GM19239 (cell line): ENCODE results near the gene LDHAL6B.

ENCODE experiments used
- DNase-seq: peaks from one replicate; pipeline ENCODE4 v3.0.0; 2011; ENCODE audit warnings: low spot score; ENCODE audit not compliant: insufficient read length
- FAIRE-seq: peaks from 2 replicates; lab custom pipeline; 2011; peaks lifted over from hg19 to GRCh38; lab: Jason Lieb, UNC

Gene LDHAL6B

DNA sequence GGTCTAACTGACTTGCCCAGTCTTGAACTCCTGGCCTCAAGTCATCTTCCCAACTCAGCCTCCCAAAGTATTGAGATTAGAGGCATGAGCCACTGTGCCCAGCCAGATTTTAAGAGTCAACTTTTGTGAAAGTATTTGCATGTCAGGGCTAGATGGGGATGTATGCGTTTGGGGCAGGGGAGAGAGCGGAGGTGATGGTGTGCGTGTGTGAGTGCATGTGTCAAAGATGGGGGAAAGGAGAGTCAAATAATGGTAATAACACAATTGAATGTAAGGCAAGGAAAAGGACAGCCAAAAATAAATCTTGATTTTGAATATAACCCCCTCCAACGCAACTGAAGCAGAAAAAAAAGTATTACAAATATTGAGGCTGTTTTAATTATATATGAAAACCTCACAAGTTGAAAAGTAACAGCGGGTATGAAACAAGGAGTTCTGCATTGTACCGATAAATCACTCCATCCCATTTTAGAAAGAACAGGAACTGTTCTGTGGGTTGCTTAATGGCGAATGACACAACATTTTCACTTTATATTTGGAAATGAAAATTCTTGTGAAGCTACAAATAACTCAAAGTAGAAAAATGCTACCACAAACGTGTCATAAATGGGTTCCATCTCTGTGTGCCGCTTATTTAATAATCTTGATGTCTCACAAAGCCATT, 29.9 kb upstream of the LDHAL6B start:
- no peak for DNase-seq
- FAIRE-seq = no peak

DNA sequence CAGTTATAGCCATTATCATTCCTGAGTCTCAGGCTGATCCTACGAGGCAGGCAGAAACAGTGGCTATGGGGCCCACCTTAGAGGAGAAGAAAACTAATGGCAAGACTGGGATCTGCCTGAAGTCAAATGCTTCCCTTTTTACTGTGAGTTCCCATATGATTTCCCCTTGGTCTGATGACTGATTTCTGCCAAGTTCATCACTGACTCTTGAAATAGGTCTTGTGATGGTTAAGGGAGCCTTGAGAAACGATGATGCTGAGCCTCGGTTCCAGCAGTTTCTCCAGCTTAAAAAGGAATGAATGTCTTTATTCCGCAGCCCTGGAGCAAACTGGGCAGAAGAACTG, 29.4 kb upstream of the LDHAL6B start:
- FAIRE-seq (no peak), DNase-seq (no peak)

DNA sequence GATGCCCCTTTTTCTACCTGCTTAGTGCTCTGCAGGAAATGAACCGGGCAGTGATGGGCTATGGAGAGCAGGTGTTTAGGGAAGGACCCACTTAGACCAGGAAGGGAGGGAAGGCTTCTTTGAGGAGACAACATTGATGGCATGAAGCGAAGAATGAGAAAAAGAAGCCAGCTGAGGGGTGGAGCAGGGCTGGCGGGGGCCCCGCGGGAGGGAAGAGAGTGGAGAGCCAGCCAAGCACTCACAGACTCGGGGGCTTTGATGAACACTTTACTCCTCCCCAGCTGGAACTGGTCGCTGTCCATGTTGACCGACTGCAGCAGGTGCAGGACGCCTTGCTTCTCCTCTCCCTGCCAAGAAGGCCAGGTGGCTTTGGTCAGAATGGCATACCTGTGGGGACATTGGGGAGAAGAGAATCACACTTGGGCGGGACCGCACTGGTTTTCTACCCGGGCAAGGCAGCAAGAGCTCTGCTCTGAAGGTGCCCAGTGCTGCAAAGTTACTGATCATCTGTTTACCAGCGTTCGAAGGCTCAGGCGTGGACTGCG, 28.4 kb upstream of the LDHAL6B start:
- DNase-seq = no peak
- no peak for FAIRE-seq

DNA sequence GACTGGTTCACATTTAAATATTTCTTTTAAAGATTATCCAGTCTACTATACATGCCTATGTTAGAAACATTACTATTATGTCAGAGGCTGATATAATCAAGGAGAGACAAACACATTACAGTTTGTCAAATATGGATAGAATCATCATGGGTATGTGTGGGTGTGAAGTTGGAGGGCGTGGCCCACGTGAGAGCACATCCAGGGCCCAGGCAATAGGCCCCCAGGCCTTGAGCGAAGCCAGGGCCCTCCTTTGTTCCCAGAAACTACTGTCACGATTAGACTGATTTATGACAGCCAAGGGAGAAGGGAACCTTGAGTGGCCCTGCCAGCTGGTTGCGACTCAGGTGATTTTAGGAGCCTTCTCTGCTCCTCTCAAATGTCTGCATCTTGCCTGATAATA, 26.9 kb upstream of the LDHAL6B start:
- no peak for FAIRE-seq

DNA sequence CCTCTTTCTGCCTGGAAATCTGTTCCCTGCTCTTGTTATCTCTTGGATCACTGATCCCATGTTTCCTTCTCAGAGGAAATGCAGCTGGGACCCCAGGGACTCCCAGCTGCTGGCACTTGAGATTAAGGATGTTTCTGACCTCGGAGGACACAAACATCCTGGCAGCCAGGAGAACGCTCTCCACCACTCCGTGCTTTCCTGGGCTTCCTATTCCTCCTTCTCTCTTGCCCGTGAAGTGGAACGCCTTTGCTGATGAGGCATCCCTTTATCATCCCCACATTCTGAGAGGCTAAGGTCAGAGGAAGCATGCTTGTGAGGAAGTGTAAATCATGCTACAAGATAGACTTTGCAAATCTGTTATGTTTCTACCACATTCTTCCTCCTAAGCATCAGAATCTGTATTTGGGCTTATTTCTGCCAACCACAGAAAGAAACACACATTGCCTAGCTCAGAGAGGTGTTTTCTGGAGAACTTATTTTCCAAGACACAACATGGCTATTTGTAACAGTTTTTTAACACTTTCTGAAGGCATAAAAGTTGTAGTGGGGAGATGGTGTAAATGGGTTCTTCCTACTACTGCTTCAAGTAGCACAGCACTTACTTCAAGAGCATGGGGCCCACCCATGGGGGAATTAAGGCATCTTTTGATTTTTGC, 25.6 kb upstream of the LDHAL6B start:
- no peak for DNase-seq
- no peak for FAIRE-seq

More for the DNA sequence above, 26.9 kb upstream of the LDHAL6B start:
- no peak for DNase-seq

DNA sequence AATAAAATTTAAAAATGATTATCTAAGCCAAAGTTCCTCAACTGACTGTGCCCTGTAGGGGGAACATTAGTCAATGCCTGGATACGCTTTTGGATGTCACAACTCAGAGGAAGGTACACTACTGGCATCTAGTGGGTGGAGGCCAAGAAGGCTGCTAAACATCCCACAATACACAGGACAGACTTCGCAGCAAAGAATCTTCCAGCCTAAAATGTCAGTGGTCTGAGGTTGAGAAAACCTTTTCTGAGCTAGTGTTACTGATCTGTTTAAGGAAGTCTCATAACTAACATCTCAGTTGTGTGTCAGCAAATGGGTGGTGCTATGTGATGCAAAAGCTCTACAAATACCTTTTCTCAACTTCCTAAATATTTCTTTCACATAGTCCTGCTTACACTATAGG, 20.9 kb upstream of the LDHAL6B start:
- FAIRE-seq = no peak
- no peak for DNase-seq

DNA sequence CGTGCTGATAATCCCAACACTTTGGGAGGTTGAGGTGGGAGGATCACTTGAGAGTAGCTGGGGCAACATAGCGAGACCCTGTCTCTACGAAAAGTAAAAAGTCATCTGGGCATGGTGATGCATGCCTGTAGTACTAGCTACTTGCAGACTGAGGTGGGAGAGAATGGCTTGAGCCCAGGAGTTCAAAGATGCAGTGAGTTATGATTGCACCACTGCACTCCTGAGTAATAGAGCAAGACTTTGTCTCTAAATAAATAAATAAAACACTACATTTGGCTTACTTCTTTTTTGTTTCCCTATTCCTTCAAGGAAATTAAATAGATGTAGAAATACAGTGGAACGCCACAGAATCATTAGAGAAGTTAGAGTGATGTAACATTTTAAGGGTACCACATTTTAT, 20.1 kb upstream of the LDHAL6B start:
- DNase-seq (no peak), FAIRE-seq (no peak)

DNA sequence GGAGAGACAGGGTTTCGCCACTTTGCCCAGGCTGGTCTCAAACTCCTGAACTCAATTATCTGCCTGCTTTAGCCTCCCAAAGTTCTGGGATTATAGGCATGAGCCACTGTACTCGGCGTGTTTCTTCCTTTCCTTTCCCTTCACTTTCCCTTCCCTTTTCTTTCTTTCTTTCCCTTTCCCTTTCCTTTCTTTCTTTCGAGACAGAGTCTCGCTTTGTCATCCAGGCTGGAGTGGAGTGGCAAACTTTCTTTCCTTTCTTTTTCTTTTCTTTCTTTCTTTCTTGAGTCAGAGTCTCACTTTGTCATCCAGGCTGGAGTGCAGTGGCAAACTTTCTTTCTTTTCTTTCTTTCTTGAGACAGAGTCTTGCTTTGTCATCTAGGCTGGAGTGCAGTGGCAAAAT, 17.4 kb upstream of the LDHAL6B start:
- DNase-seq (no peak), FAIRE-seq (no peak)

DNA sequence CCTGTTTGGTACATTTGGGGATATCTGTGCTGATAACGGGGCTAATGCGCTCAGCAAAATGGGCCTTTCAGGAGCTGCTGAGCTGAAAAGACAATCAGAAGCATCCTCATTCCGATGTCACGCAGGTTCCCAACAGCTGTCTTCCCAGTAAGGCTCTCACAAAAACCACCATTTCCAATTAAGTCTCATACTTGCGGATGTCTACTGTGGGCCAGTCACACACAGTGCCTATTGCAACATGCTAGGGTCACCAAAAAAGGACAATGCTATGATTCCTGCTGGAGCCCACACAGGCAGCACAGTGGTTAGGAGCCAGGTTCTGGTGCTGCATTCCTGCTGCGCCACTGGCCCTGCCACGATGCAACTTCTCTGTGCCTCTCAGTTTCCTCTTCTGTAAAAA, 16.4 kb upstream of the LDHAL6B start:
- no peak for FAIRE-seq
- DNase-seq = no peak

DNA sequence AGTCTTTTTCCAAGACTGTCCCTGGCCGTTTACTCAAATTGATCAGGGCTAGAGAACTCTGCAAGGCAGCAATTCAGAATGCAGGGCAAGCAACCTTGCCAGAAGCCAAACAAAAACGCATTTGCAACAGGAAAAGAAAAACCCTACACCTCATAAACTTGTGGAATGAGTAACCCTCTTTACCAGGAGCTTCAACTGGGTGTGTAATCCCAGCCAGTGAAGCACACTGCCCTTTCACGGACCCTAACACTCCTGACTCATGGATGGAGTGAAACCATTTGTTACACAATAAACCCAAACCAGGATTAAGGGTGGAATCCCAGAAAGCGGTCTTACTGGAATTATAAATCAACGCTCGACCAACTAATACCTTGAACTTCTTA, 14.8 kb upstream of the LDHAL6B start:
- FAIRE-seq = no peak

DNA sequence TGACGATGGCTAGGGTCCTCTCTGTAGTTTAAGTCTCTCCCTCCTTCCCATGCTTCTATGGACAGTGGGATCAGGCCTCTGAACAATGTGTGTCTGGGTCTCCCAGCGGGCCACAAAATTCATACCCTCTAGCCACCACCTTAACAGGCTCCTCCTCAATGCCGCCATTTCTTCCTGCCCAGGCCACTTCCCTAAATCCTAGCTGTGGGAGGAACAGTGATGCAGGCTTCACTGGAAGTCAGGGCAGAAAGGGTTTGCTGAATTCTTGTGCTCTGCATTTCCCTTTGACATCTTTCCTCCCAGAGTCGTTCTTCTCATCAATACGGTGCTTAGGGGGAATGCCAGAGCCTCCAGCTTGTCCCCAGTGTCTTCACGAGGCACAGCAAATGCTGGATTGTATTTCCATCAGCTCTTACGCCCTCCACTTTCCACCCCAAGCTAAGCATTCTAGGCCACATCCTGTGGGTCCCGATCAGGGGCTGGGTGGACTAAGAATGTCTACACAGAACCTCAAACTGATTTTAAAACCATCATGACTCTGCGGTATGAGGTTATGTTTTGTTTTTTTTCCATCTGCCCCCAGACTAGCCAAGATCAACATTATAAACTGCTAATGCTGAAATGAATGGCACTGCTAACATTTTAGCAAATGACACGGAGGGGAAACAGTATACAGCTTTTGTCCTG, 11.9 kb upstream of the LDHAL6B start:
- DNase-seq = no peak

More for the DNA sequence above, 14.8 kb upstream of the LDHAL6B start:
- DNase-seq = no peak

DNA sequence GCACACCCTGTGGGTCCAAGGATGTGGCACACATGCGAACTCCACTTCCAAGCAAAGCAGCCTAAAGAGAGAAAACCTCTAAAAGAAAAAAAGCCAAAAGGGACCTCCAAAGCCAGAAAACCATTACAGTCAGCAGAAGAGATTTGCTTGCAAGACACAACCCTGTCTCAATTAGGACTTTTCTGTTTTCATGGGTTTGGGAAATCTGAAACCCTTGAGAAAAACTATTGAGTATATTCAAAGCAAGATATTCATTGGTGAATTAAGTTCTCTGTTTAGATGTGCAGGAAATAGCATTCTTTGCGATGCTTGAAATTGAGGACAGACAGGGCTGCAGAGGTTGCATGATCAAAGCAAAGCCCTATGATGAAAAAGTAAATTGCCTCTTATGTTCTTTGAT, 10.2 kb upstream of the LDHAL6B start:
- FAIRE-seq (no peak), DNase-seq (no peak)

More for the DNA sequence above, 11.9 kb upstream of the LDHAL6B start:
- FAIRE-seq = no peak

DNA sequence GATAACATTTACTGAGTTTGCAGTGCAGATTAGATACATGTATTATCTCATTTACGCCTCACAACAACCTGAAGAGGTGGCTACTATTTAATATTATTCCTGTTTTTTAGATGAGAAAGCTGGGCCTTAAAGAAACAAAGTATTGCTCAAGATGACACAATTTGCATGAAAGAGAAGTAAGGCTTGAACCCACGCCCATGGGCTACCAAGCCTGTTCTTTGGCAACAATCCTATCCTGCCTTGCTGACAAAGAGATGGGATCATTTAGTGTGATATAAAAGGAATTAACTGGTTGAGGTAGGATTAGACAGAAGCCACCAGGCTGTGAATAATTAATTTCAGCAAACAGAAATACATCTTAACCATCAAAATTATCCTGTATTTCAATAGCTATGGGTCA, 9.2 kb upstream of the LDHAL6B start:
- FAIRE-seq (no peak), DNase-seq (no peak)

DNA sequence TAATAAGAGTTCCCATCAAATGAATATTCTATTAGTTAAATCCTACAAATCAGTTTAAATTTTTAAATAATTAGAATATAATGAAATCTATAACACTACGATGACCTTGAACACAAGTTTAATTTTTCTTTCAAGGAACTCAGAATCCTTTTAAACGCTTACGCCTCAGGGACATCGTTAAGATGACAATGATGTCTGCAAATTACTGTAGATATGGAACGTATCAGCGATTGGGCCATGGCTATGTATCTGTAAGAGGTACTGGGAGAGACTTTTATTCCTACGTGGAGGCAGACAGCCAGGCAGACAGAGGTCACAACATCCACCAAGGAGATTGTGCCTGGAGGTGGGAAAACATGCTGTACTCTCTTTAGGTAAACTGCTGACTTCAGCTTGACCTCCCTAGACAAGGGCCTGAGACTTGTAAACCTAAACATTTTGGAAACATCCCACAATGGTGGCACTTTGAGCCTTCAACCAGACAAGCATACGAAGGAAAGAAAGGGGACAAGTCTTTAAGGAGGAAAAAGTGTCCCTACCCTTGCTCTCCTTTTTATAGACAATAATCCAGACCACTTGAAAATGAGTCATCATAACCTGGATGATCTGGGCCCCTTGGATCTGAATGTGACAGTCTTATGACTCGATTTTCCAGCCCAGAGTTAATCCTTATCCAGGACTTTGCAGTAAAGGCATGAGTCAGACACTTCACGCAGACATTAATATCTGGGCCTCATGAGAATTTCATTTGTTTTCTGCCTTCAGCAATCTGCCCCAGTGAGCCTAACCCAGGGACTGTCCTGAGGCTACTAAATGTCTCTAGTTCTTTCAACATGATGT, 6.8 kb upstream of the LDHAL6B start:
- DNase-seq (no peak), FAIRE-seq (no peak)

DNA sequence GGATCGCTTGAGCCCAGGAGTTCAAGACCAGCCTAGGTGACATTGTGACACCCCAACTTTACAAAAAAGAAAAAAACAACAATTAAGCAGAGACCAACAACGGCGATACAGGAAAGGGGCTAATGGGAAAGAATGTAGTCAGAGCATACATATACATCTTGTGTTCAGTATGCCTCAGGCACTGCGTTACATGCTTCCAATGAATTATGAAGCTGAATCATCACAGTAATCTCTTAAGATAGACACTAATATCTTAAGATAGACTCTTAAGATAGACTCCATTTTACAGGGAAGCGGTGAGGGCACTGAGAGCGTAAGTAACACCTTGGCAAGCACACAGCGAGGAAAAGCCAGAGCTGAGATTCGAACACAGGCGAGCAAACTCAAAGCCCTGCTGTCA, 6.1 kb upstream of the LDHAL6B start:
- DNase-seq = no peak
- FAIRE-seq = no peak

DNA sequence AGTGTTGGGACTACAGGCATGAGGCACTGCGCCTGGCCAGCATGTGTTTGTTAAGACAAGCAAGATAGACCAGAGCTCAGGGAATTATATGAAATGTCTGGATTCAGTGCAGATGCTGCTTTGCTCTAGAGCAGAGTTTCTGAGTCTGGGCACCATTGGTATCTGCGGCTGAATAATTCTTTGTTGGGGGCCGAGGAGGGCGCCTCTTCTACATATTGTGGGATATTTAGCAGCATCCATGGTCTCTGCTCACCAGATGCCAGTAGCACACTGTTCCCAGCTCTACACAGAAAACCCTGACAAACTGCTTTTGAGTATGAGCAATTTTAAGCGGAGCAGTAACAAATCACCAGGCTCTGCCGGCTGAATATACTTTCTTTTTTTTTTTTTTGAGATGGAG, 3.6 kb upstream of the LDHAL6B start:
- DNase-seq = no peak
- no peak for FAIRE-seq

DNA sequence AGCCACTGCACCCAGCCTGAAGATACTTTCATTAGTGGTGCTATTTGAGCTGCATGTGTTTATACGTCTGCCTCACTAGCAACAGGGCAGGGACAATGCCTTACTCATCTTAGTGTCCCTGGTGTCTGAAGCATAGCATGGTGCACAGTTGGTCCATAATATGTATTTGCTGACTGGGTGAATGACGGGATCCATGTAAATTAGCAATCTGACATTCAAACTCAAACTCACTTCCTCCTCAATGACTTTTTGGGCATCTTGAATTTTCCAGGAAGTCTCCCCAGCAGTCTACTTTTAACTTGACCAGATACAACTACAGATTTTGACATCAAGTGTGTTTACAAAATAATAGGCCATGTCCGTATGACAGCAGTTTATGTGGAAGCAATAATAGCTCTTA, 3.0 kb upstream of the LDHAL6B start:
- no peak for DNase-seq
- FAIRE-seq = no peak

DNA sequence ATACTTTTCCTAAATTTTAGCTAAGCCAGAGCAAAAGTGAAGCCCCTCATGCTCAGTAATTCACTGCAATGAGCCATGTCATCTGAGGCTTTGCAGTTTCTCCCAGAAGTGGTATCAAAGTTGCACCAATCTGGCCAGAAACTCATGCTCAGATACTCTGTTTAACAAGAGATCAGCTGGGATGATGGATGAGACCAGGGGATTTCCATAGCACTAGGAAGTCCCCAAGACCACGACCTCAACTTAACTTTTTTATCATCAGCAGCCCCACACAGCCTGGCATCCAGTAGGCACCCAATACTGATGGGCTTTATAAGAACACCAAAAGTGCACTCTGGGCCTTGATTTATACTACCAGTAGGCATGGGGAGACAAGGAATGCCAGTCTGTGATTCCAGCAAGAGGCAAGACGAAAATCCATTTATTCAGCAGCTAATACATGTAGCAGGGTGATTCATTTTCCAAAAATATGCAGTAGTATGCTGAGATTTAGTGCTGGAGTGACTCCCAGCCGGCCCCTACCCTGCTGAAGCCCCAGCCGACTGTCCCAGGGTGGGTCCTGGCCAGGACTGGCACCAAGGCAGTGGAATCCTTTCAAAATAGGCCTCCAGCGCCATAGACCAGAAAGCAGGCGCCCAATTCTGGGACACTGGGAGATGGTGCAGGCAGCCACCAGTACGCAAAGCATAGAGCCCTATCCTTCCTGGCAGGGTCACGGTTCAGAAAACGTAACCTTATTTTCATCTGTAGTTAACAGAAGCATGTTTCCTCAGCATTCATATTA, 612 bp upstream of the LDHAL6B start:
- no peak for DNase-seq
- no peak for FAIRE-seq

DNA sequence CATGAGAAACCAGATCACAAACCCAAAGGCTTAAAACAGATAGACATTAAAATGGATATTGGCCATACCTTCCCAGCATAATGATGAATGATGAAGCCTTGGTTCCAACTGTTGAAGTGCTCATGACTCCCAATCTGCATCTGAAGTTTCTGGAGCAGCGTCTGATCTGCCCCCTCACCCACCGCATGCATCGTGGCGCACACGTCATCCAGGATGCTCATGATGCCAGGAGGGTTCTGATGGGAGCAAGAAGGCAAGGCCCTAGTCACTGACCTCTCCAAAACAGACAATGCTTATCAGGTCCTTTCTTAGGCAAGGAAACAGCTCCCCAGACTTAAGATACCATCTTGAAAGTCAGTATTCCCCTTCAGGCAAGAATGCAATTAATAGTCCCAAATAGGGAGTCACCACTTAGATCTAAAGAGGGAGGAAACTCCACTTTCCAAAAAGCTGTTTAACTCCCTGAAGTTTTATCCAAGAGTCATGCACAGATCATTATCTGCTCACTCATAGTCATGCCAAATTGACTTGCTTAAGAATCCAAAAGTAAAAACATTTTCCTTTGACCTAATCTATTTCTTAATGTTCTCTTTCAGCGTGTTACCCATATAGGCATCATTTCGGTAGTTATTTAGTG, 2.1 kb downstream of the LDHAL6B start:
- FAIRE-seq (no peak), DNase-seq (no peak)
